Breast epithelium (tissue), 4 donors: Measurements from ENCODE around the gene KRT37. TPM values are rescaled to one million over a fixed set of nuclear protein-coding genes. Genes with fewer than 3 reads are reported as not detected.

Experiments
- DNase-seq, 2 donors: peaks; one replicate each; pipeline ENCODE4 v3.0.0-alpha.2; 2019; ENCODE audit warnings: low spot score in 2 of 2
- H3K27ac ChIP-seq, 2 donors: fragments of 200-600 bp; sonication (generic) in 1 of 2; one replicate each; pipeline ENCODE4 v1.5.1; 2016 to 2019; ENCODE audit warnings: mild to moderate bottlenecking in 1 of 2
- H3K27me3 ChIP-seq, 2 donors: fragments of 200-600 bp; sonication (generic) in 1 of 2; one replicate each; pipeline versions ENCODE4 v1.5.1 to v1.6.0; 2017 to 2019; ENCODE audit warnings: control low read depth in 1 of 2, mild to moderate bottlenecking in 1 of 2
- H3K36me3 ChIP-seq: fragments of 200-600 bp; one replicate; pipeline ENCODE4 v1.5.1; 2019
- H3K4me1 ChIP-seq, 2 donors: fragments of 200-600 bp; sonication (generic); one replicate each; pipeline ENCODE4 v1.5.1; 2016 to 2019; ENCODE audit warnings: control low read depth in 1 of 2
- H3K4me3 ChIP-seq, 3 donors: fragments of 200-600 bp; sonication (generic); 1 replicate in 2 of 3; 2 replicates in 1 of 3; pipeline ENCODE4 v1.5.1; 2016 to 2019; ENCODE audit warnings: mild to moderate bottlenecking in 3 of 3, moderate library complexity in 2 of 3
- H3K9me3 ChIP-seq, 2 donors: fragments of 200-600 bp; sonication (generic) in 1 of 2; one replicate each; pipeline ENCODE4 v1.5.1; 2016 to 2019; ENCODE audit warnings: control low read depth in 1 of 2
- CTCF ChIP-seq, 3 donors: fragments of 450-650 bp; IDR thresholded peaks; one replicate each; pipeline ENCODE4 v1.5.1; 2016 to 2017; ENCODE audit warnings: antibody characterized with exemption in 3 of 3, mild to moderate bottlenecking in 3 of 3, moderate library complexity in 3 of 3
- POLR2A ChIP-seq: fragments of 450-650 bp; IDR thresholded peaks from one replicate; pipeline ENCODE4 v1.6.1; 2016; ENCODE audit warnings: antibody characterized with exemption, mild to moderate bottlenecking, moderate library complexity
- POLR2AphosphoS5 ChIP-seq, 3 donors: sonication (generic); formaldehyde crosslinking; IDR thresholded peaks; one replicate each; pipeline ENCODE4 v1.6.1; 2017; ENCODE audit warnings: antibody characterized with exemption in 3 of 3
- intact Hi-C: fragments of 100-400 bp; cut with DNase I; formaldehyde crosslinking; loops from one replicate; pipeline ENCODE4 v1.15.1; 2023; ENCODE audit warnings: low total_unique reads
- total RNA-seq, 3 donors: library from RNA; depleted of rRNA; stranded (reverse); fragments of >200 nt; gene quantifications; one replicate each; pipeline ENCODE4 v1.1.0, GENCODE V29; 2016

Gene KRT37
- total RNA-seq, 3 donors from 2014 or later: not detected

- Histone ChIP-seq H3K36me3 (no peaks in the 10 kb centered on the region), H3K4me1 (peaks cover 0 to 4% of the 10 kb centered on the region in 2 donors), H3K4me3 (no peak overlapping the region), H3K9me3 (no peaks in the 10 kb centered on the region), H3K27me3 (no peaks in the 10 kb centered on the region), H3K27ac (no peak overlapping the region)
- intact Hi-C loops: no loop called here
- DNase-seq: peak in 1 of 2 donors; percentile 64
- TF ChIP-seq CTCF (IDR thresholded peaks at IDR 0.05): no peak
- no peak for TF ChIP-seq POLR2AphosphoS5 (IDR thresholded peaks at IDR 0.05)
- TF ChIP-seq POLR2A: no peak
Observed at GRCh38 chr17:41413353-41413957, 10.9 kb downstream of the KRT37 start.

GRCh38 chr17:41411072-41411840 lies 13.1 kb downstream of the KRT37 start:
- H3K27me3 ChIP-seq: no peaks in the 10 kb centered on the region
- no peaks in the 10 kb centered on the region for H3K9me3 ChIP-seq
- H3K4me3 ChIP-seq: no peak overlapping the region
- H3K27ac ChIP-seq: no peak overlapping the region
- TF ChIP-seq CTCF (IDR thresholded peaks at IDR 0.05) (no peak), POLR2A (no peak), POLR2AphosphoS5 (IDR thresholded peaks at IDR 0.05) (no peak)
- H3K4me1 ChIP-seq: no peaks in the 10 kb centered on the region
- intact Hi-C loops: no loop called here
- DNase-seq: no peak
- H3K36me3 ChIP-seq: no peaks in the 10 kb centered on the region

- no peak for DNase-seq
- Histone ChIP-seq H3K36me3 (no peaks in the 10 kb centered on the region), H3K9me3 (no peaks in the 10 kb centered on the region), H3K4me1 (peaks cover 0 to 9% of the 10 kb centered on the region in 2 donors), H3K27me3 (no peaks in the 10 kb centered on the region), H3K4me3 (no peak overlapping the region), H3K27ac (peak overlapping the region in 1 of 2 donors; percentile 10)
- intact Hi-C loops: no loop called here
- TF ChIP-seq CTCF (IDR thresholded peaks at IDR 0.05) (no peak), POLR2AphosphoS5 (IDR thresholded peaks at IDR 0.05) (no peak), POLR2A (no peak)
Observed at GRCh38 chr17:41407226-41407625, 17.2 kb downstream of the KRT37 start.

GRCh38 chr17:41406205-41406604 lies 18.2 kb downstream of the KRT37 start:
- no peaks in the 10 kb centered on the region for H3K9me3 ChIP-seq
- intact Hi-C loops: no loop called here
- no peaks in the 10 kb centered on the region for H3K36me3 ChIP-seq
- DNase-seq: no peak
- TF ChIP-seq POLR2A (no peak), CTCF (IDR thresholded peaks at IDR 0.05) (no peak), POLR2AphosphoS5 (IDR thresholded peaks at IDR 0.05) (no peak)
- peak overlapping the region in 1 of 2 donors; percentile 91 for H3K27ac ChIP-seq
- H3K27me3 ChIP-seq: no peaks in the 10 kb centered on the region
- peaks cover 0 to 14% of the 10 kb centered on the region in 2 donors for H3K4me1 ChIP-seq
- H3K4me3 ChIP-seq: no peak overlapping the region

- Histone ChIP-seq H3K27ac (peak overlapping the region; percentile 88 to 91), H3K27me3 (no peaks in the 10 kb centered on the region), H3K36me3 (no peaks in the 10 kb centered on the region), H3K9me3 (no peaks in the 10 kb centered on the region), H3K4me1 (peaks cover 0 to 14% of the 10 kb centered on the region in 2 donors), H3K4me3 (no peak overlapping the region)
- no peak for TF ChIP-seq POLR2A
- TF ChIP-seq POLR2AphosphoS5 (IDR thresholded peaks at IDR 0.05): peak in 1 of 3 donors; percentile 76
- DNase-seq: peak in 1 of 2 donors; percentile 91
- intact Hi-C loops: no loop called here
Observed at GRCh38 chr17:41404024-41404671, 20.2 kb downstream of the KRT37 start.
